Endothelial cell (in vitro differentiated cells): Measurements from ENCODE around the gene RGS11. TPM values are rescaled to one million over a fixed set of nuclear protein-coding genes. Genes with fewer than 3 reads are reported as not detected.

Source experiments
- DNase-seq: peaks from one replicate; pipeline ENCODE4 v3.0.0; 2021; ENCODE audit warnings: low spot score
- H3K27ac Mint-ChIP-seq: one replicate; pipeline ENCODE4 v1.8.0; 2021; ENCODE audit warnings: mixed read lengths, inconsistent platforms; ENCODE audit not compliant: unreplicated experiment
- H3K27me3 Mint-ChIP-seq: one replicate; pipeline ENCODE4 v1.8.0; 2021; ENCODE audit warnings: mild to moderate bottlenecking, moderate library complexity, mixed read lengths, inconsistent platforms; ENCODE audit not compliant: unreplicated experiment
- H3K36me3 Mint-ChIP-seq: one replicate; pipeline ENCODE4 v1.8.0; 2021; ENCODE audit warnings: mild to moderate bottlenecking, low read depth, mixed read lengths, inconsistent platforms; ENCODE audit not compliant: unreplicated experiment
- H3K4me1 Mint-ChIP-seq: one replicate; pipeline ENCODE4 v1.8.0; 2021; ENCODE audit warnings: mild to moderate bottlenecking, mixed read lengths, inconsistent platforms; ENCODE audit not compliant: unreplicated experiment
- H3K4me3 Mint-ChIP-seq: one replicate; pipeline ENCODE4 v1.8.0; 2021; ENCODE audit warnings: mild to moderate bottlenecking, mixed read lengths, inconsistent platforms; ENCODE audit not compliant: unreplicated experiment
- H3K9me3 Mint-ChIP-seq: one replicate; pipeline ENCODE4 v1.8.0; 2021; ENCODE audit warnings: mixed read lengths, inconsistent platforms; ENCODE audit not compliant: unreplicated experiment
- CTCF ChIP-seq: fragments of 200-600 bp; sonication (generic); IDR thresholded peaks from one replicate; pipeline ENCODE4 v1.5.0; 2021; ENCODE audit warnings: antibody characterized with exemption; ENCODE audit not compliant: unreplicated experiment
- total RNA-seq: library from RNA; stranded (reverse); fragmentation: NEBNext Ultra II Directional; extraction: Animal tissue kit (Norgen Biotek cat#: 25700); gene quantifications from one replicate; pipeline ENCODE4 v1.2.1, GENCODE V29; 2021; ENCODE audit not compliant: unreplicated experiment

The RGS11 gene
- total RNA-seq, 1 donor from 2014 or later, result not detected

- Mint-ChIP-seq H3K27me3 (peaks cover 7% of the 10 kb centered on the region), H3K36me3 (peaks cover 8% of the 10 kb centered on the region), H3K9me3 (no peaks in the 10 kb centered on the region), H3K27ac (no peak overlapping the region), H3K4me1 (no peaks in the 10 kb centered on the region), H3K4me3 (no peak overlapping the region)
- no peak for DNase-seq
- no peak for TF ChIP-seq CTCF
Observed at GRCh38 chr16:306911-307370, 31.2 kb upstream of the RGS11 start.

GRCh38 chr16:305916-306626, 30.3 kb upstream of the RGS11 start:
- H3K4me3 Mint-ChIP-seq, result peak overlapping the region; percentile 72
- H3K36me3 Mint-ChIP-seq, result peaks cover 8% of the 10 kb centered on the region
- no peaks in the 10 kb centered on the region for H3K4me1 Mint-ChIP-seq
- no peak for DNase-seq
- peak overlapping the region; percentile 5 for H3K27ac Mint-ChIP-seq
- TF ChIP-seq CTCF, result no peak
- peaks cover 7% of the 10 kb centered on the region for H3K27me3 Mint-ChIP-seq
- H3K9me3 Mint-ChIP-seq, result no peaks in the 10 kb centered on the region

- no peak for DNase-seq
- no peak for TF ChIP-seq CTCF
- Mint-ChIP-seq H3K4me1 (no peaks in the 10 kb centered on the region), H3K4me3 (no peak overlapping the region), H3K27me3 (peaks cover 6% of the 10 kb centered on the region), H3K36me3 (peaks cover 5% of the 10 kb centered on the region), H3K9me3 (no peaks in the 10 kb centered on the region), H3K27ac (no peak overlapping the region)
Observed at GRCh38 chr16:303760-304505, 28.2 kb upstream of the RGS11 start.

- Mint-ChIP-seq H3K27ac (no peak overlapping the region), H3K4me1 (no peaks in the 10 kb centered on the region), H3K36me3 (peaks cover 5% of the 10 kb centered on the region), H3K27me3 (peaks cover 8% of the 10 kb centered on the region), H3K9me3 (no peaks in the 10 kb centered on the region), H3K4me3 (no peak overlapping the region)
- no peak for TF ChIP-seq CTCF
- DNase-seq, result no peak
Observed at GRCh38 chr16:301950-302349, 26.2 kb upstream of the RGS11 start.

GRCh38 chr16:301235-301634, 25.5 kb upstream of the RGS11 start:
- H3K4me3 Mint-ChIP-seq, result no peak overlapping the region
- DNase-seq, result no peak
- peaks cover 8% of the 10 kb centered on the region for H3K27me3 Mint-ChIP-seq
- no peaks in the 10 kb centered on the region for H3K4me1 Mint-ChIP-seq
- TF ChIP-seq CTCF, result no peak
- peaks cover 5% of the 10 kb centered on the region for H3K36me3 Mint-ChIP-seq
- H3K27ac Mint-ChIP-seq, result no peak overlapping the region
- no peaks in the 10 kb centered on the region for H3K9me3 Mint-ChIP-seq
